Measurements from ENCODE around the gene HNRNPF. TPM values are rescaled to one million over a fixed set of nuclear protein-coding genes. Genes with fewer than 3 reads are reported as not detected.

Gene HNRNPF
- total and polyA plus RNA-seq, 12 donors: 48.7 to 207 (median 139) TPM

DNA sequence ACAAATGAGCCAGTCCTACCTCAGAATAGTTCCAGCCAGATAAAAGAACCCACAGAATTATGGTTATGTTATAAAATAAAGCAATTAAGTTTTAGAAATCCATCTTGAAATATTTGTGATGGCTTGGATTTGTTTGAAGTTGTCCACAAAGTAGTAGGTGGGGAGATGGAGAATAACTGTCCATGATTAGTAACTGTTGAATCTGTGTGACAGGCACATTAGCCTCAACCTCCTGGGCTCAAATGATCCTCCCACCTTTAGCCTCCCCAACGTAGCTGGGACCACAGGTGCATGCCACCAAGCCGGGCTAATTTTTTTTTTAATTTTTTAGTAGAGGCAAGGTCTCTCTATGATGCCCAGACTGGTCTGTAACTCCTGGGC, 10.1 kb downstream of the HNRNPF start:
- intact Hi-C loops (cut with DNase I): loop anchor here in 1 of 2 donors (5.0 kb wide), 1 partner anchor 38 kb away; the partner anchor contains the start of gene ZNF487
- no peak for TF ChIP-seq POLR2A (IDR thresholded peaks at IDR 0.05)
- no peak for TF ChIP-seq CTCF (IDR thresholded peaks at IDR 0.05)
- Histone ChIP-seq H3K36me3 (replicated peaks in 1 of 2) (peaks cover 0 to 10% of the 10 kb centered on the region in 2 donors), H3K9me3 (replicated peaks in 1 of 3) (no peaks in the 10 kb centered on the region), H3K27me3 (no peaks in the 10 kb centered on the region), H3K27ac (peak overlapping the region in 1 of 5 donors; percentile 44), H3K4me3 (no peak overlapping the region), H3K4me1 (replicated peaks in 1 of 2) (peaks cover 25 to 82% of the 10 kb centered on the region in 2 donors)
- DNase-seq: no peak
- WGBS, 4 donors: 57 to 80% (median 64%) methylated on average over 2 of the region's 2 CpGs

- 0 to 1% (median 0%) methylated on average over 4 to 70 of the region's 70 CpGs for WGBS, 4 donors
- intact Hi-C loops (cut with DNase I): loop anchor here in 1 of 2 donors (5.0 kb wide), 1 partner anchor 40 kb away; the partner anchor contains the start of gene ZNF487
- peaks cover 0 to 25% of the 10 kb centered on the region in 2 donors for H3K36me3 ChIP-seq (replicated peaks in 1 of 2)
These were observed 11.9 kb downstream of the HNRNPF start for GRCh38 chr10:43396928-43397624.

GRCh38 chr10:43396061-43396927, 12.7 kb downstream of the HNRNPF start:
- H3K9me3 ChIP-seq (replicated peaks in 1 of 3): no peaks in the 10 kb centered on the region
- peak overlapping the region; percentile 94 to 100 (median 98) for H3K27ac ChIP-seq
- 3 to 14% (median 6%) methylated on average over 19 to 71 of the region's 71 CpGs for WGBS, 4 donors
- DNase-seq: peak; percentile 78 to 87 (median 83)
- intact Hi-C loops (cut with DNase I): loop anchor here in 1 of 2 donors (5.0 kb wide), 1 partner anchor 41 kb away; the partner anchor contains the start of gene ZNF487
- H3K36me3 ChIP-seq (replicated peaks in 1 of 2): peaks cover 0 to 33% of the 10 kb centered on the region in 2 donors
- H3K4me3 ChIP-seq: peak overlapping the region in 3 of 4 donors; percentile 26 to 92 (median 66)
- peaks cover 20 to 58% of the 10 kb centered on the region in 2 donors for H3K4me1 ChIP-seq (replicated peaks in 1 of 2)
- H3K27me3 ChIP-seq: no peaks in the 10 kb centered on the region
- no peak for TF ChIP-seq CTCF (IDR thresholded peaks at IDR 0.05)
- peak in 1 of 2 donors; percentile 9 for TF ChIP-seq POLR2A (IDR thresholded peaks at IDR 0.05)

More at GRCh38 chr10:43396928-43397624, 11.9 kb downstream of the HNRNPF start:
- Histone ChIP-seq H3K27ac (peak overlapping the region; percentile 94 to 100 (median 98)), H3K4me1 (replicated peaks in 1 of 2) (peaks cover 25 to 66% of the 10 kb centered on the region in 2 donors), H3K27me3 (no peaks in the 10 kb centered on the region), H3K4me3 (peak overlapping the region in 2 of 4 donors; percentile 66 to 92), H3K9me3 (replicated peaks in 1 of 3) (no peaks in the 10 kb centered on the region)
- TF ChIP-seq POLR2A (IDR thresholded peaks at IDR 0.05) (peak; percentile 75 to 81), CTCF (IDR thresholded peaks at IDR 0.05) (no peak)
- peak; percentile 88 to 96 (median 93) for DNase-seq
